ENCODE data around the gene ABCB6. TPM values are rescaled to one million over a fixed set of nuclear protein-coding genes. Genes with fewer than 3 reads are reported as not detected.

ABCB6 gene
- total RNA-seq, 1 donor from 2014 or later, result 9.3 TPM

DNA sequence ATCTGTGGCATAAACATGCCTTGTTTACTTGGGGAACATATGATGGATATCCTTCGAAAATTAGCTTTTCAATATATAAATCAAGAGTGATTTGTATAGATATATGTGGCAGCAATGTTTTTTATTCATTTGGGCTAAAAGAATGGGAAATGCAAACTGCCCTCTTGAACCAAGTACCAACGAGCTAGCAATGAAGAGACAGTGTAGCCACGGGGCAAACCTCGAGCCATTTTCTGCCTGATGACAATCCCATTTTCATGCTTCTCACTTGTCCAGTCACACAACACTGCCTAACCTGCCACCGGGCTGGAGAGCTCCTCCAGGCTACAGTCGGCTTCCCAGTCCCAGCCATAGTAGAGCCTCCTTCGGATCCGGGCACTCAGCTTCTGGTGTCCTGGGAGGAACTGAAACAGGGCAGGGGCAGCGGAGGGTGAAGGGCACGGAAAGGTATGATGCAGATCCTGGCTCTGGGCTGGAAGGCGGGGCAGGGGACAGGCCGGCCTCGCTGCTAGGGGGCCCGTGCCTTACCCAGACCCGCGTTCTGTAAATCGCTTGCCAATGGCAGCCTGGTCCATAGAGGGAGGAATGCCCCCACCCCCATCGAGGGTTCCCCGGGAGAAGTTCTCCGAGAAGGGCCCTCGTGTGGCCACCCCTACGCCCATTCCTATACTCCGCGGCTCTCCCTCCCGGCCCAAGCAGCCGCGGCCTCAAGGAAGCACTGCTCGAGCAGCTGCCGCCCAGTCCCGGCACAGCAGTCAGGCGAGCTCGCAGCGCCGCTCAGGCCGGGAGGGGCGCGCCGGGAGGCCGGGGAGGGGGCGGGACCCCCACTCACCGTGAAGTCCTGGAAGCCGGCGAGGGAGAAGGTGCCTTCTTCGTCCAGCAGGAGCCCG, 42.6 kb downstream of the ABCB6 start:
- no peak for DNase-seq (ENCODE audit: low read depth)
- TF ChIP-seq CTCF (conservative IDR thresholded peaks at IDR 0.05; ENCODE audit: low read depth, low read length), result peak; percentile 27
- H3K4me3 ChIP-seq (ENCODE audit: low read depth, low read length), result peak overlapping the region; percentile 92

DNA sequence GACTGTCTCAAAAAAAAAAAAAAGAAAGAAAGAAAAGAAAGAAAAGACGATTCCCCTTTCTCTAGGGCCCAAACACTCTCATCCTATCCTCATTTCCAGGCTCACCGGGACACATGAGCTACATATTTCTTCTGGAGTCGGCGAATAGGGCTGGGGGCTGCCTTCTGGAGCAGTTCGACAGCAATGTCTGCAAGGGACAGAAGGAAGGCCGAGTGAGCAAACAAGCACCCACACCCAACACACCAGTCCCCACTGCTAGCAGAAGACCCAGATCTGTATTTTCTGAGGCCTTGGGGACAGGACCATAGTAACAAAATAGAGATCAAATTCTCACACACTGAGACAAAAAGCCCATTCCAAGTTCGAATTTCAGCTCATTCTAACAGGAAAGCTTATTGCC, 43.3 kb downstream of the ABCB6 start:
- TF ChIP-seq CTCF (conservative IDR thresholded peaks at IDR 0.05; ENCODE audit: low read depth, low read length), result no peak
- H3K4me3 ChIP-seq (ENCODE audit: low read depth, low read length), result peak overlapping the region; percentile 92
- no peak for DNase-seq (ENCODE audit: low read depth)

- TF ChIP-seq CTCF (conservative IDR thresholded peaks at IDR 0.05; ENCODE audit: low read depth, low read length), result no peak
- no peak for DNase-seq (ENCODE audit: low read depth)
- peak overlapping the region; percentile 40 for H3K4me3 ChIP-seq (ENCODE audit: low read depth, low read length)
Observed at GRCh38 chr2:219174801-219175200, 44.0 kb downstream of the ABCB6 start.

DNA sequence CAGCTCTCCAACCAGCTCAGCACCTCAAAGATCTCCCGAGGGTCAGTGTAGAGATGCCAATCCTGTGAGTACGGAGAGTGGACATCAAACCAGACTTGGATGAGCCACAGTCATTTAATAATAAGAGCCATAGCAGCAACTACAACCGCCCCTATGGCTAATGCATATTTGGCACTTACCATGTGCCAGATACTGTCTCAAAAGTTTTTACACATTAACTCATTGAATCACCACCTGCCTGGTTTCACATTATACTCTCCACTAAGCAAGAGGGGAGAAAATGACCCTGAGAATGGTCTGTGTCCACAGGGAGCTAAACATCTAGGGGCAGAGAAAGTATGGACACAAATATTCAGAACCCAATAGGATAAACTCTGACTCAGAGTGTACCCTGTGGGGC, 44.6 kb downstream of the ABCB6 start:
- no peak for TF ChIP-seq CTCF (conservative IDR thresholded peaks at IDR 0.05; ENCODE audit: low read depth, low read length)
- no peak for DNase-seq (ENCODE audit: low read depth)
- H3K4me3 ChIP-seq (ENCODE audit: low read depth, low read length), result peak overlapping the region; percentile 40

- no peak for DNase-seq (ENCODE audit: low read depth)
- no peak for TF ChIP-seq CTCF (conservative IDR thresholded peaks at IDR 0.05; ENCODE audit: low read depth, low read length)
- no peak overlapping the region for H3K4me3 ChIP-seq (ENCODE audit: low read depth, low read length)
Observed at GRCh38 chr2:219173176-219173575, 45.6 kb downstream of the ABCB6 start.

- DNase-seq (ENCODE audit: low read depth), result no peak
- no peak for TF ChIP-seq CTCF (conservative IDR thresholded peaks at IDR 0.05; ENCODE audit: low read depth, low read length)
Observed at GRCh38 chr2:219172231-219173154, 46.3 kb downstream of the ABCB6 start.

More at GRCh38 chr2:219172231-219173154, 46.3 kb downstream of the ABCB6 start:
- no peak overlapping the region for H3K4me3 ChIP-seq (ENCODE audit: low read depth, low read length)

All from epithelial cell of proximal tubule (primary cell).